Tibial artery (tissue), 4 donors: Measurements from ENCODE around the gene ZMYM2.

Experiments used
- DNase-seq, 2 donors: peaks; one replicate each; pipeline ENCODE4 v3.0.0-alpha.2; 2019
- H3K27ac ChIP-seq, 2 donors: fragments of 200-600 bp; sonication (generic) in 1 of 2; 1 replicate in 1 of 2; 2 replicates in 1 of 2; pipeline ENCODE4 v1.5.1; 2018 to 2019; ENCODE audit warnings: mild to moderate bottlenecking in 1 of 2
- H3K27me3 ChIP-seq, 2 donors: fragments of 200-600 bp; sonication (generic) in 1 of 2; one replicate each; pipeline versions ENCODE4 v1.5.1 to v1.6.0; 2016 to 2019
- H3K36me3 ChIP-seq, 3 donors: fragments of 200-600 bp; sonication (generic) in 2 of 3; one replicate each; pipeline ENCODE4 v1.5.1; 2016 to 2019; ENCODE audit warnings: mild to moderate bottlenecking in 2 of 3
- H3K4me1 ChIP-seq, 4 donors: fragments of 200-600 bp; sonication (generic) in 2 of 4; 1 replicate in 3 of 4; 2 replicates in 1 of 4; pipeline ENCODE4 v1.5.1; 2016 to 2019
- H3K4me3 ChIP-seq, 2 donors: fragments of 200-600 bp; sonication (generic) in 1 of 2; 1 replicate in 1 of 2; 2 replicates in 1 of 2; pipeline ENCODE4 v1.5.1; 2018 to 2019; ENCODE audit warnings: mild to moderate bottlenecking in 2 of 2
- H3K9me3 ChIP-seq, 3 donors: fragments of 200-600 bp; sonication (generic) in 1 of 3; one replicate each; pipeline ENCODE4 v1.5.1; 2016 to 2019
- intact Hi-C: fragments of 100-400 bp; cut with DNase I; formaldehyde crosslinking; loops from one replicate; pipeline ENCODE4 v1.15.0; 2023; ENCODE audit warnings: low total_unique reads
- TF ChIP-seq, protein P1 (sequence below), 2 experiments: fragments of 200-600 bp in 1 of 2; fragments of 450-650 bp in 1 of 2; IDR thresholded peaks; one replicate each; pipeline ENCODE4 v1.5.1; 2017 to 2019; ENCODE audit warnings: antibody characterized with exemption in 2 of 2, mild to moderate bottlenecking in 1 of 2, moderate library complexity in 1 of 2

ZMYM2 gene

DNA sequence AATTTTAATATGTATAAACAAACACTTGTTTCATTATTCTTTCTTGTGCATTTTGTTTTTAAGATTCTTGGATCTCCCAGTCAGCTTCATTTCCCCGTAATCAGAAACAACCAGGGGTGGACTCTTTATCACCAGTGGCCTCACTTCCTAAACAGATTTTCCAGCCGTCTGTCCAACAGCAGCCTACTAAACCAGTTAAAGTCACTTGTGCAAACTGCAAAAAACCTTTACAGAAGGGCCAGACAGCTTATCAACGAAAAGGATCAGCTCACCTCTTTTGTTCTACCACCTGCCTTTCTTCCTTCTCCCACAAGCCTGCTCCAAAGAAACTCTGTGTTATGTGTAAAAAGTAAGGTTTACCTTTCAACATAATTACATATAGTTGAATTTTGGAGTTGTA lies 44.3 kb downstream of the ZMYM2 start:
- intact Hi-C loops, result no loop called here

DNA sequence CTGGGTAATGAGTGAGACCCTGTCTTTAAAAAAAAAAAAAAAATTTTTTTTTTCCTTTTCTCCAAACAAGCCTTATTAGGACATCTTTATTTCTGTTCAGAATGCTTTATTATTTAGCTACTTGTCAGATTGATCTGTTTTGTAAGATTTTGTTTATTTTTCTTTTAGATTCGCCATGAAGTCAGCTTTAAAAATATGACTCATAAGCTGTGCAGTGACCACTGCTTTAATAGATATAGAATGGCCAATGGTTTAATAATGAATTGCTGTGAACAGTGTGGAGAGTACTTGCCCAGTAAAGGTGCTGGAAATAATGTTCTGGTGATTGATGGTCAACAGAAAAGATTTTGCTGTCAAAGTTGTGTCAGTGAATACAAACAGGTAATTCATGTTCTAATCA lies 47.7 kb downstream of the ZMYM2 start:
- no peaks in the 10 kb centered on the region for H3K9me3 ChIP-seq
- H3K4me1 ChIP-seq, result peaks cover 0 to 1% (median 0%) of the 10 kb centered on the region in 4 donors
- DNase-seq, result no peak
- intact Hi-C loops, result no loop called here
- TF ChIP-seq, protein P1, sequence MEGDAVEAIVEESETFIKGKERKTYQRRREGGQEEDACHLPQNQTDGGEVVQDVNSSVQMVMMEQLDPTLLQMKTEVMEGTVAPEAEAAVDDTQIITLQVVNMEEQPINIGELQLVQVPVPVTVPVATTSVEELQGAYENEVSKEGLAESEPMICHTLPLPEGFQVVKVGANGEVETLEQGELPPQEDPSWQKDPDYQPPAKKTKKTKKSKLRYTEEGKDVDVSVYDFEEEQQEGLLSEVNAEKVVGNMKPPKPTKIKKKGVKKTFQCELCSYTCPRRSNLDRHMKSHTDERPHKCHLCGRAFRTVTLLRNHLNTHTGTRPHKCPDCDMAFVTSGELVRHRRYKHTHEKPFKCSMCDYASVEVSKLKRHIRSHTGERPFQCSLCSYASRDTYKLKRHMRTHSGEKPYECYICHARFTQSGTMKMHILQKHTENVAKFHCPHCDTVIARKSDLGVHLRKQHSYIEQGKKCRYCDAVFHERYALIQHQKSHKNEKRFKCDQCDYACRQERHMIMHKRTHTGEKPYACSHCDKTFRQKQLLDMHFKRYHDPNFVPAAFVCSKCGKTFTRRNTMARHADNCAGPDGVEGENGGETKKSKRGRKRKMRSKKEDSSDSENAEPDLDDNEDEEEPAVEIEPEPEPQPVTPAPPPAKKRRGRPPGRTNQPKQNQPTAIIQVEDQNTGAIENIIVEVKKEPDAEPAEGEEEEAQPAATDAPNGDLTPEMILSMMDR (IDR thresholded peaks at IDR 0.05), result no peak
- no peak overlapping the region for H3K4me3 ChIP-seq
- H3K27me3 ChIP-seq, result no peaks in the 10 kb centered on the region
- H3K27ac ChIP-seq, result no peak overlapping the region
- H3K36me3 ChIP-seq, result peaks cover 61 to 80% (median 74%) of the 10 kb centered on the region in 3 donors

More for the DNA sequence above, 44.3 kb downstream of the ZMYM2 start:
- Histone ChIP-seq H3K27ac (no peak overlapping the region), H3K4me3 (no peak overlapping the region), H3K36me3 (peaks cover 41 to 47% (median 44%) of the 10 kb centered on the region in 3 donors), H3K27me3 (no peaks in the 10 kb centered on the region), H3K4me1 (peaks cover 0 to 5% (median 0%) of the 10 kb centered on the region in 4 donors), H3K9me3 (no peaks in the 10 kb centered on the region)
- DNase-seq, result no peak
- TF ChIP-seq, protein P1 (IDR thresholded peaks at IDR 0.05), result no peak

DNA sequence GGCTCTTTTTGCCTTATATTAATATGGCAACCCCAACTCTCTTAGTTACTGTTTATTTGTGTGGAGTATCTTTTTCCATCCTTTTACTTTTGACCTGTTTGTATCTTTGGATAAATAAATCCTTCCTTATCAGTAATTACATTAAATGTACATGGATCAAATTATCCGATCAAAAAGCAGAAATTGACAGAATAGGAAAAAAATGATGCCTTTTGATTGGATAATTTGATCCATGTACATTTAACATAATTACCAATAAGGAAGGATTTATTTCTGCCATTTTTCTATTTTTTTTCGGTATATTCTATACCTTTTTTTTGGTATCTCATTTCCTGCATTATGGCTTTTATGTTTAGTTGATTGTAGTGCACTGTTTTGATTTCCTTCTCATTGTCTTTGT lies 57.2 kb downstream of the ZMYM2 start:
- TF ChIP-seq, protein P1 (IDR thresholded peaks at IDR 0.05), result no peak
- H3K4me3 ChIP-seq, result no peak overlapping the region
- H3K9me3 ChIP-seq, result peaks cover 0 to 26% (median 21%) of the 10 kb centered on the region in 3 donors
- H3K4me1 ChIP-seq, result no peaks in the 10 kb centered on the region
- DNase-seq, result no peak
- H3K27ac ChIP-seq, result no peak overlapping the region
- intact Hi-C loops, result no loop called here
- H3K36me3 ChIP-seq, result peaks cover 36 to 53% (median 43%) of the 10 kb centered on the region in 3 donors
- H3K27me3 ChIP-seq, result no peaks in the 10 kb centered on the region

DNA sequence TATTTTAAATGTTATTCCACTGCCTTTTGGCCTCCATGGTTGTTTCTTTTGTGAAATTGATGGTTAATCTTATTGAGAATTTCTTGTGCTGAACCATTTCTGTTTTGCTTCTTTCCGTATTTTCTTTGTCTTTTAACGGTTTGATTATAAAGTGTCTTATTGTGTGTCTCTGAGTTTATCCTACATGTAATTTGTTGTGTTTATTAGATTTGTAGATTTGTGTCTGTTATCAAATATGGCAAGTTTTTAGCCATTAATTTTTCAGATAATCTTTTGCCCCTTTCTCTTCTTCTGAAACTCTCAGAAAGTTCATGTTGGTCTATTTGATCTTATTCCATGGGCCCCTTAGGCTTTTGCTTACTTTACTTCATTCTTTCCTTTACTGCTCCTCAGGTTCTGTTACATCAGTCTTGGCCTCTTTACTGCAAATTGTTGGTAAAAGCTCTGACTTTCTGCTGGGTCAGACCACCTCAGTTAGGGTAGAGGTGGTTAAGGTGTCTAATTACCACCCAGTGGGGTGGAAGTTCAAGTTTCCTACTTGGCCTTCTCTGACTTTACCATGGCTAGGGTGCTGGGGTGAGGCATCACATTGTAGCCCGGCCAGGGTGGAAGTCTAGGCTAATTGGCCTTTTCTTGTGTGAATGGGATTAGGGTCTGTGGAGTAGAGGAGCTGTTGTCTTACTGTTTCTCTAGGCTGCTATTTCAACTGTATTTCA lies 58.3 kb downstream of the ZMYM2 start:
- no peak for DNase-seq
- H3K4me1 ChIP-seq, result peaks cover 0 to 6% (median 0%) of the 10 kb centered on the region in 4 donors
- H3K9me3 ChIP-seq, result peaks cover 0 to 26% (median 21%) of the 10 kb centered on the region in 3 donors
- TF ChIP-seq, protein P1 (IDR thresholded peaks at IDR 0.05), result no peak
- intact Hi-C loops, result no loop called here
- no peaks in the 10 kb centered on the region for H3K27me3 ChIP-seq
- H3K27ac ChIP-seq, result no peak overlapping the region
- peaks cover 33 to 45% (median 43%) of the 10 kb centered on the region in 3 donors for H3K36me3 ChIP-seq
- no peak overlapping the region for H3K4me3 ChIP-seq

DNA sequence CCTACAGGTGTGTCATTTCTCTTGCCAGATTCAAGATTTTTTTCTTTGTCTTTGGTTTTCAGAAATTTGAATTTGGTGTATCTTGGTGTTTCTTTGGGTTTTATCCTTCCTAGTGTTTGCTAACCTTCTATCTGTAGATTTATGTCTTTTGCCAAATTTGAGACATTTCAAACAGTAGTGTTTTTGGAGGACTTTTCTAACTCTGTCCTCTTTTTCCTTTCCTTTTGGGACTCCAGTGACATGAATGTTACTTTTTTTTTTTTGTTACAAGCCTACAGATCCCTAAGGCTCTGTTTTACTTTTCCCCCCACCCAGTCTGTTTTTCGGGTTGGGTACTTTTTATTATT lies 58.8 kb downstream of the ZMYM2 start:
- TF ChIP-seq, protein P1 (IDR thresholded peaks at IDR 0.05), result no peak
- H3K36me3 ChIP-seq, result peaks cover 29 to 43% (median 39%) of the 10 kb centered on the region in 3 donors

More for the DNA sequence above, 58.8 kb downstream of the ZMYM2 start:
- Histone ChIP-seq H3K27ac (no peak overlapping the region), H3K4me1 (peaks cover 0 to 7% (median 0%) of the 10 kb centered on the region in 4 donors), H3K27me3 (no peaks in the 10 kb centered on the region), H3K4me3 (no peak overlapping the region), H3K9me3 (peaks cover 0 to 26% (median 21%) of the 10 kb centered on the region in 3 donors)
- DNase-seq, result no peak
- intact Hi-C loops, result no loop called here
